Ovary (tissue), 9 donors: ENCODE data around the gene TAGLN2. TPM values are rescaled to one million over a fixed set of nuclear protein-coding genes. Genes with fewer than 3 reads are reported as not detected.

Experiments used
- DNase-seq, 5 donors: peaks; one replicate each; pipeline ENCODE4 v3.0.0-alpha.2; 2019 to 2020
- H3K27ac ChIP-seq, 2 donors: fragments of 200-600 bp; one replicate each; pipeline versions ENCODE4 v1.5.1 to v1.8.0; 2019 to 2022
- H3K27me3 ChIP-seq: fragments of 200-600 bp; one replicate; pipeline ENCODE4 v1.8.0; 2022
- H3K36me3 ChIP-seq: fragments of 200-600 bp; sonication (generic); one replicate; pipeline ENCODE4 v1.5.1; 2019
- H3K4me1 ChIP-seq: one replicate; pipeline ENCODE4 v1.8.1; 2013; ENCODE audit warnings: mild to moderate bottlenecking, moderate library complexity; ENCODE audit not compliant: insufficient read depth
- H3K4me3 ChIP-seq: fragments of 200-600 bp; sonication (generic); one replicate; pipeline ENCODE4 v1.5.1; 2017
- H3K9me3 ChIP-seq, 2 donors: fragments of 200-600 bp in 1 of 2; sonication (generic) in 1 of 2; one replicate each; pipeline versions ENCODE4 v1.5.1 to v1.8.1; 2013 to 2019; ENCODE audit warnings: mild to moderate bottlenecking in 1 of 2, moderate library complexity in 1 of 2
- CTCF ChIP-seq, 3 donors: fragments of 450-650 bp in 2 of 3; fragments of 200-600 bp in 1 of 3; IDR thresholded peaks; one replicate each; pipeline versions ENCODE4 v1.5.1 to v1.8.0; 2016 to 2022; ENCODE audit warnings: antibody characterized with exemption in 3 of 3, mild to moderate bottlenecking in 1 of 3
- EP300 ChIP-seq: sonication (generic); formaldehyde crosslinking; IDR thresholded peaks from one replicate; pipeline ENCODE4 v1.6.1; 2017; ENCODE audit warnings: antibody characterized with exemption
- POLR2A ChIP-seq: fragments of 450-650 bp; IDR thresholded peaks from one replicate; pipeline ENCODE4 v1.6.1; 2017; ENCODE audit warnings: antibody characterized with exemption, mild to moderate bottlenecking, moderate library complexity
- WGBS, 3 donors: extraction: QIAGEN DNeasy Blood & Tissue Kit in 1 of 3; methylation state at CpG; one replicate each; pipeline versions ENCODE4 v1.1.5 to v1.1.7; 2013 to 2017; 5-methylcytosine and 5-hydroxymethylcytosine counted together
- intact Hi-C, 4 donors: fragments of 100-400 bp; cut with DNase I; formaldehyde crosslinking; loops; one replicate each; pipeline versions ENCODE4 v1.11.0 to v1.15.1; 2022 to 2023
- polyA plus RNA-seq, 2 donors: library from polyadenylated mRNA; stranded (reverse); fragments of 200-250 nt in 1 of 2; fragments of 350-450 nt in 1 of 2; fragmentation: Illumina TruSeq in 1 of 2; extraction: RNeasy Lipid Tissue Mini Kit (QIAGEN cat#74804) in 1 of 2; gene quantifications; one replicate each; pipeline ENCODE4 v1.2.3, GENCODE V29; 2013 to 2014
- total RNA-seq, 7 donors: library from RNA; depleted of rRNA in 2 of 7; stranded (reverse); fragments of >200 nt in 2 of 7; fragmentation: NEBNext Ultra II Directional in 3 of 7; extraction: Animal tissue kit (Norgen Biotek cat#: 25700) in 3 of 7; gene quantifications; one replicate each; pipeline versions ENCODE4 v1.1.0 to v1.2.4, GENCODE V29; 2016 to 2023
- donor health status: DM: no; HTN: no; CAD: no; lungs with moderate emphysema.
- donor health status: DM: no; HTN: no; CAD: no.
- donor health status: Bipolar disorder and iron deficiency.
- donor health status: DM: yes; HTN: yes; CAD: no.
- donor health status: DM: no; HTN: no; CAD: no.
- donor health status: DM: yes; HTN: yes; CAD: no.

Gene TAGLN2
- total and polyA plus RNA-seq, 9 donors, result 81.8 to 266 (median 174) TPM

GRCh38 chr1:159957824-159958268 lies 32.5 kb upstream of the TAGLN2 start:
- DNase-seq, result no peak
- H3K27me3 ChIP-seq, result no peaks in the 10 kb centered on the region
- TF ChIP-seq CTCF (IDR thresholded peaks at IDR 0.05), result no peak
- TF ChIP-seq EP300, result no peak
- no peak for TF ChIP-seq POLR2A
- intact Hi-C loops, result no loop called here
- WGBS, 3 donors, result 41 to 50% (median 41%) methylated on average over 9 of the region's 9 CpGs
- no peak overlapping the region for H3K27ac ChIP-seq
- H3K4me1 ChIP-seq, result no peaks in the 10 kb centered on the region
- no peaks in the 10 kb centered on the region for H3K9me3 ChIP-seq
- no peak overlapping the region for H3K4me3 ChIP-seq
- no peaks in the 10 kb centered on the region for H3K36me3 ChIP-seq

GRCh38 chr1:159955456-159955855 lies 30.1 kb upstream of the TAGLN2 start:
- WGBS, 3 donors, result 79 to 85% (median 82%) methylated on average over 3 of the region's 3 CpGs
- H3K36me3 ChIP-seq, result no peaks in the 10 kb centered on the region
- no peaks in the 10 kb centered on the region for H3K9me3 ChIP-seq

GRCh38 chr1:159953536-159954515 lies 28.5 kb upstream of the TAGLN2 start, which contains the start of gene SLAMF9:
Gene SLAMF9, minus strand, starts transcription at chr1:159954237. Its CDS starts 100 bp downstream, at chr1:159954137.
- intact Hi-C loops, result loop anchor here in 1 of 4 donors (5.0 kb wide), 1 partner anchor 48 kb away; no protein-coding TSS in a partner anchor
- H3K4me3 ChIP-seq, result no peak within 1 kb of the TSS
- DNase-seq, result no peak
- no peaks in the 10 kb centered on the region for H3K27me3 ChIP-seq
- no peaks in the 10 kb centered on the region for H3K9me3 ChIP-seq
- no peaks in the 10 kb centered on the region for H3K4me1 ChIP-seq
- H3K36me3 ChIP-seq, result no peaks in the 10 kb centered on the region
- 65 to 72% (median 68%) methylated on average over 11 of the region's 11 CpGs for WGBS, 3 donors
- TF ChIP-seq CTCF (IDR thresholded peaks at IDR 0.05) (no peak), POLR2A (no peak)
- no peak within 1 kb of the TSS for H3K27ac ChIP-seq

More at GRCh38 chr1:159955456-159955855, 30.1 kb upstream of the TAGLN2 start:
- Histone ChIP-seq H3K27me3 (no peaks in the 10 kb centered on the region), H3K4me3 (no peak overlapping the region), H3K27ac (no peak overlapping the region), H3K4me1 (no peaks in the 10 kb centered on the region)
- TF ChIP-seq EP300, result no peak
- no peak for TF ChIP-seq CTCF (IDR thresholded peaks at IDR 0.05)
- no peak for TF ChIP-seq POLR2A
- no peak for DNase-seq
- intact Hi-C loops, result no loop called here

GRCh38 chr1:159952932-159953331 lies 27.6 kb upstream of the TAGLN2 start:
- intact Hi-C loops, result loop anchor here in 1 of 4 donors (5.0 kb wide), 1 partner anchor 49 kb away; no protein-coding TSS in a partner anchor
- no peaks in the 10 kb centered on the region for H3K36me3 ChIP-seq
- H3K27ac ChIP-seq, result no peak overlapping the region
- no peaks in the 10 kb centered on the region for H3K27me3 ChIP-seq
- H3K4me3 ChIP-seq, result no peak overlapping the region
- H3K4me1 ChIP-seq, result no peaks in the 10 kb centered on the region
- WGBS, 3 donors, result 71 to 77% (median 73%) methylated on average over 5 of the region's 5 CpGs
- TF ChIP-seq POLR2A, result no peak
- no peak for TF ChIP-seq EP300
- TF ChIP-seq CTCF (IDR thresholded peaks at IDR 0.05), result no peak
- H3K9me3 ChIP-seq, result no peaks in the 10 kb centered on the region
- no peak for DNase-seq
